ENCODE data around the gene FYB1. TPM values are rescaled to one million over a fixed set of nuclear protein-coding genes. Genes with fewer than 3 reads are reported as not detected.

The FYB1 gene
- total RNA-seq, 1 experiment from 2014 or later, result 0.52 TPM

- no peaks in the 10 kb centered on the region for H3K9me3 Mint-ChIP-seq
- CTCF ChIA-PET, result no interaction called here
- H3K27me3 Mint-ChIP-seq (ENCODE audit: low read depth), result no peaks in the 10 kb centered on the region
- ATAC-seq (no peak), DNase-seq (ENCODE audit: low spot score) (no peak)
- no peak overlapping the region for H3K27ac Mint-ChIP-seq
- no peaks in the 10 kb centered on the region for H3K36me3 Mint-ChIP-seq
- POLR2A ChIA-PET, result no interaction called here
- no peak overlapping the region for H3K4me3 Mint-ChIP-seq
- TF ChIP-seq TEAD1 (CRISPR knock-in tag; IDR thresholded peaks at IDR 0.05) (no peak), SP1 (CRISPR knock-in tag; conservative IDR thresholded peaks at IDR 0.05) (no peak), RORB (CRISPR knock-in tag; IDR thresholded peaks at IDR 0.05) (no peak), CREM (CRISPR knock-in tag; IDR thresholded peaks at IDR 0.05) (no peak), NR1H2 (CRISPR knock-in tag; IDR thresholded peaks at IDR 0.05) (no peak), FOXK1 (CRISPR knock-in tag; IDR thresholded peaks at IDR 0.05) (no peak), RELA (CRISPR knock-in tag; IDR thresholded peaks at IDR 0.05; ENCODE audit: borderline replicate concordance) (no peak), GABPB1 (CRISPR knock-in tag; IDR thresholded peaks at IDR 0.05) (no peak), ATF1 (CRISPR knock-in tag; IDR thresholded peaks at IDR 0.05) (no peak), ZNF219 (CRISPR knock-in tag; IDR thresholded peaks at IDR 0.05; ENCODE audit: borderline replicate concordance) (no peak), TP53 (CRISPR knock-in tag; IDR thresholded peaks at IDR 0.05) (no peak), SOX15 (CRISPR knock-in tag; IDR thresholded peaks at IDR 0.05) (no peak), FOXP1 (CRISPR knock-in tag; IDR thresholded peaks at IDR 0.05; ENCODE audit: borderline replicate concordance) (no peak)
- TF ChIP-seq, protein P1, sequence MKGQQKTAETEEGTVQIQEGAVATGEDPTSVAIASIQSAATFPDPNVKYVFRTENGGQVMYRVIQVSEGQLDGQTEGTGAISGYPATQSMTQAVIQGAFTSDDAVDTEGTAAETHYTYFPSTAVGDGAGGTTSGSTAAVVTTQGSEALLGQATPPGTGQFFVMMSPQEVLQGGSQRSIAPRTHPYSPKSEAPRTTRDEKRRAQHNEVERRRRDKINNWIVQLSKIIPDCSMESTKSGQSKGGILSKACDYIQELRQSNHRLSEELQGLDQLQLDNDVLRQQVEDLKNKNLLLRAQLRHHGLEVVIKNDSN (CRISPR knock-in tag; IDR thresholded peaks at IDR 0.05), result no peak
- TF ChIP-seq, protein P2, sequence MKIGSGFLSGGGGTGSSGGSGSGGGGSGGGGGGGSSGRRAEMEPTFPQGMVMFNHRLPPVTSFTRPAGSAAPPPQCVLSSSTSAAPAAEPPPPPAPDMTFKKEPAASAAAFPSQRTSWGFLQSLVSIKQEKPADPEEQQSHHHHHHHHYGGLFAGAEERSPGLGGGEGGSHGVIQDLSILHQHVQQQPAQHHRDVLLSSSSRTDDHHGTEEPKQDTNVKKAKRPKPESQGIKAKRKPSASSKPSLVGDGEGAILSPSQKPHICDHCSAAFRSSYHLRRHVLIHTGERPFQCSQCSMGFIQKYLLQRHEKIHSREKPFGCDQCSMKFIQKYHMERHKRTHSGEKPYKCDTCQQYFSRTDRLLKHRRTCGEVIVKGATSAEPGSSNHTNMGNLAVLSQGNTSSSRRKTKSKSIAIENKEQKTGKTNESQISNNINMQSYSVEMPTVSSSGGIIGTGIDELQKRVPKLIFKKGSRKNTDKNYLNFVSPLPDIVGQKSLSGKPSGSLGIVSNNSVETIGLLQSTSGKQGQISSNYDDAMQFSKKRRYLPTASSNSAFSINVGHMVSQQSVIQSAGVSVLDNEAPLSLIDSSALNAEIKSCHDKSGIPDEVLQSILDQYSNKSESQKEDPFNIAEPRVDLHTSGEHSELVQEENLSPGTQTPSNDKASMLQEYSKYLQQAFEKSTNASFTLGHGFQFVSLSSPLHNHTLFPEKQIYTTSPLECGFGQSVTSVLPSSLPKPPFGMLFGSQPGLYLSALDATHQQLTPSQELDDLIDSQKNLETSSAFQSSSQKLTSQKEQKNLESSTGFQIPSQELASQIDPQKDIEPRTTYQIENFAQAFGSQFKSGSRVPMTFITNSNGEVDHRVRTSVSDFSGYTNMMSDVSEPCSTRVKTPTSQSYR (CRISPR knock-in tag; IDR thresholded peaks at IDR 0.05), result no peak
- H3K4me1 Mint-ChIP-seq, result no peaks in the 10 kb centered on the region
Observed at GRCh38 chr5:39143151-39143860, 76.1 kb downstream of the FYB1 start.

GRCh38 chr5:39140558-39141168 is 78.7 kb downstream of the FYB1 start:
- ChIA-PET POLR2A (no interaction called here), CTCF (no interaction called here)
- Mint-ChIP-seq H3K36me3 (no peaks in the 10 kb centered on the region), H3K9me3 (no peaks in the 10 kb centered on the region), H3K27me3 (ENCODE audit: low read depth) (no peaks in the 10 kb centered on the region), H3K27ac (no peak overlapping the region), H3K4me1 (no peaks in the 10 kb centered on the region; the same call in 1 of the 2 replicates), H3K4me3 (no peak overlapping the region)
- DNase-seq (ENCODE audit: low spot score) (no peak), ATAC-seq (no peak)
- no peak for TF ChIP-seq GTF2I (CRISPR knock-in tag; conservative IDR thresholded peaks at IDR 0.05)
- TF ChIP-seq MYBL2 (CRISPR knock-in tag; IDR thresholded peaks at IDR 0.05), result no peak
- no peak for TF ChIP-seq SP1 (CRISPR knock-in tag; conservative IDR thresholded peaks at IDR 0.05)
- TF ChIP-seq, protein P3, sequence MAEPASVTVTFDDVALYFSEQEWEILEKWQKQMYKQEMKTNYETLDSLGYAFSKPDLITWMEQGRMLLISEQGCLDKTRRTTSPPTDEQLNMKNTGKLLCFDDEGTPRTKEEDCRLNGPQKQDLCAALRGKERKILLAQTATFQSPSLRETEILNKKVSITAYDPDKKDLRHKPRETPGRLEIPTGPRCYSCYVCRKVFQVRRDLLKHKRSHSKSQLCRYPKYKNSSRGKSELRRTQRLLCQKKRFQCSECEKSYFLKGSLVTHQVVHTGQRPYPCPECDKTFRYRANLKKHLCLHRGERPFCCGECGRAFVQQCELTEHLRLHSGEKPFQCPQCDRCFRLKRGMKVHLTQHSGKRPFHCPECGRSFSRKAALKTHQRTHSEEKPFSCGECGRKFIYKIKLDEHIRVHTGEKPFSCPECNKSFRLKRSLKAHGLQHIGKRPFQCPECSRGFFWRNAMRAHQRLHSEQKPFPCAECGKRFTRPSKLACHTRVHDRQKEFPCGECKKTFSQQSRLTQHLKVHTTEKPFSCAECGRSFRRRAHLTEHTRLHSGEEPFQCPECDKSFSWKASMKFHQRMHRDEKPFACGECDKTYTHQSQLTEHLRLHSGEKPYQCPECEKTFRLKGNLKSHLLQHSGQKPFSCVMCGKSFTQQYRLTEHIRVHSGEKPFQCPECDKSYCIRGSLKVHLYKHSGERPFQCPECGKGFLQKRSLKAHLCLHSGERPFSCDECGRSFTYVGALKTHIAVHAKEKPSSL (CRISPR knock-in tag; conservative IDR thresholded peaks at IDR 0.05), result no peak
- TF ChIP-seq, protein P2 (CRISPR knock-in tag; IDR thresholded peaks at IDR 0.05), result no peak
- no peak for TF ChIP-seq USF2 (CRISPR knock-in tag; IDR thresholded peaks at IDR 0.05)
- TF ChIP-seq, protein P4, sequence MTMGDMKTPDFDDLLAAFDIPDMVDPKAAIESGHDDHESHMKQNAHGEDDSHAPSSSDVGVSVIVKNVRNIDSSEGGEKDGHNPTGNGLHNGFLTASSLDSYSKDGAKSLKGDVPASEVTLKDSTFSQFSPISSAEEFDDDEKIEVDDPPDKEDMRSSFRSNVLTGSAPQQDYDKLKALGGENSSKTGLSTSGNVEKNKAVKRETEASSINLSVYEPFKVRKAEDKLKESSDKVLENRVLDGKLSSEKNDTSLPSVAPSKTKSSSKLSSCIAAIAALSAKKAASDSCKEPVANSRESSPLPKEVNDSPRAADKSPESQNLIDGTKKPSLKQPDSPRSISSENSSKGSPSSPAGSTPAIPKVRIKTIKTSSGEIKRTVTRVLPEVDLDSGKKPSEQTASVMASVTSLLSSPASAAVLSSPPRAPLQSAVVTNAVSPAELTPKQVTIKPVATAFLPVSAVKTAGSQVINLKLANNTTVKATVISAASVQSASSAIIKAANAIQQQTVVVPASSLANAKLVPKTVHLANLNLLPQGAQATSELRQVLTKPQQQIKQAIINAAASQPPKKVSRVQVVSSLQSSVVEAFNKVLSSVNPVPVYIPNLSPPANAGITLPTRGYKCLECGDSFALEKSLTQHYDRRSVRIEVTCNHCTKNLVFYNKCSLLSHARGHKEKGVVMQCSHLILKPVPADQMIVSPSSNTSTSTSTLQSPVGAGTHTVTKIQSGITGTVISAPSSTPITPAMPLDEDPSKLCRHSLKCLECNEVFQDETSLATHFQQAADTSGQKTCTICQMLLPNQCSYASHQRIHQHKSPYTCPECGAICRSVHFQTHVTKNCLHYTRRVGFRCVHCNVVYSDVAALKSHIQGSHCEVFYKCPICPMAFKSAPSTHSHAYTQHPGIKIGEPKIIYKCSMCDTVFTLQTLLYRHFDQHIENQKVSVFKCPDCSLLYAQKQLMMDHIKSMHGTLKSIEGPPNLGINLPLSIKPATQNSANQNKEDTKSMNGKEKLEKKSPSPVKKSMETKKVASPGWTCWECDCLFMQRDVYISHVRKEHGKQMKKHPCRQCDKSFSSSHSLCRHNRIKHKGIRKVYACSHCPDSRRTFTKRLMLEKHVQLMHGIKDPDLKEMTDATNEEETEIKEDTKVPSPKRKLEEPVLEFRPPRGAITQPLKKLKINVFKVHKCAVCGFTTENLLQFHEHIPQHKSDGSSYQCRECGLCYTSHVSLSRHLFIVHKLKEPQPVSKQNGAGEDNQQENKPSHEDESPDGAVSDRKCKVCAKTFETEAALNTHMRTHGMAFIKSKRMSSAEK (CRISPR knock-in tag; IDR thresholded peaks at IDR 0.05; ENCODE audit: borderline replicate concordance), result no peak

All from WTC11 (cell line).